OCI-LY1 (cell line): ENCODE data around the gene HIRA.

Experiments used
- CTCF ChIP-seq: fragments of 200-600 bp; sonication (generic), shearing (Covaris generic); IDR thresholded peaks from 2 replicates; pipeline ENCODE4 v1.5.1; 2017; ENCODE audit warnings: mild to moderate bottlenecking, antibody characterized with exemption, low read length, moderate library complexity, mixed read lengths
- EZH2 ChIP-seq: fragments of 200-600 bp; sonication (generic), shearing (Covaris generic); IDR thresholded peaks from 2 replicates; pipeline ENCODE4 v1.8.0; 2017; ENCODE audit warnings: borderline replicate concordance, mixed run types, mild to moderate bottlenecking, antibody characterized with exemption, low read length, moderate library complexity, mixed read lengths

GRCh38 chr22:19377565-19378343 lies 53.8 kb downstream of the HIRA start:
- TF ChIP-seq CTCF: no peak
- TF ChIP-seq EZH2: no peak
